K562 (cell line): ENCODE results near the gene SAT2. TPM values are rescaled to one million over a fixed set of nuclear protein-coding genes. Genes with fewer than 3 reads are reported as not detected.

Source experiments
- ATF6 ChIP-seq: sonication (generic); formaldehyde crosslinking; IDR thresholded peaks from 2 replicates; pipeline ENCODE4 v1.4.0; 2020; ENCODE audit warnings: mild to moderate bottlenecking, missing genetic modification reagents
- CHD2 ChIP-seq: IDR thresholded peaks from 2 replicates; pipeline ENCODE4 v1.6.1; 2011; ENCODE audit warnings: low read depth, low read length
- CUX1 ChIP-seq: fragments of 200-800 bp; sonication (Bioruptor generic); IDR thresholded peaks from 2 replicates; pipeline ENCODE4 v1.6.1; 2016; ENCODE audit warnings: missing genetic modification characterization, missing compliant biosample characterization
- FOXJ2 ChIP-seq: fragments of 200-800 bp; sonication (Bioruptor generic); IDR thresholded peaks from 2 replicates; pipeline ENCODE4 v1.6.1; 2016; ENCODE audit warnings: missing genetic modification characterization, missing compliant biosample characterization
- FOXK1 ChIP-seq: sonication (generic); formaldehyde crosslinking; IDR thresholded peaks from 2 replicates; pipeline ENCODE4 v1.8.0; 2022; ENCODE audit warnings: missing genetic modification reagents, mild to moderate bottlenecking, borderline replicate concordance
- HMGN3 ChIP-seq: IDR thresholded peaks from 2 replicates; pipeline ENCODE4 v1.6.1; 2011; ENCODE audit warnings: borderline replicate concordance, low read depth, mild to moderate bottlenecking, mixed read lengths, low read length; ENCODE audit not compliant: insufficient read length; ENCODE audit errors: extremely low read depth
- HSF4 ChIP-seq: fragments of 250-450 bp; sonication (Bioruptor Pico); IDR thresholded peaks from 2 replicates; pipeline ENCODE4 v2.1.2; 2022; ENCODE audit warnings: mild to moderate bottlenecking, moderate library complexity, borderline replicate concordance
- IRF1 ChIP-seq: sonication (generic); formaldehyde crosslinking; IDR thresholded peaks from 2 replicates; pipeline ENCODE4 v1.8.0; 2022; ENCODE audit warnings: missing genetic modification reagents, mild to moderate bottlenecking, borderline replicate concordance
- LCOR ChIP-seq: sonication (generic); formaldehyde crosslinking; IDR thresholded peaks from 2 replicates; pipeline ENCODE4 v1.8.0; 2022; ENCODE audit warnings: mild to moderate bottlenecking, missing genetic modification reagents
- MAFK ChIP-seq: IDR thresholded peaks from 2 replicates; pipeline ENCODE4 v1.6.1; 2011; ENCODE audit warnings: low read length, improper control_type of control experiment
- MTA1 ChIP-seq: fragments of 450-650 bp; IDR thresholded peaks from 2 replicates; pipeline ENCODE4 v1.6.1; 2017; ENCODE audit warnings: borderline replicate concordance
- POLR2AphosphoS5 ChIP-seq: IDR thresholded peaks from 2 replicates; pipeline ENCODE4 v1.6.1; 2011; ENCODE audit warnings: mild to moderate bottlenecking, low read depth, low read length, moderate library complexity; ENCODE audit not compliant: control insufficient read depth, insufficient read depth
- RBM22 ChIP-seq: fragments of 200-400 bp; formaldehyde crosslinking; IDR thresholded peaks from 2 replicates; pipeline ENCODE4 v1.6.1; 2018; ENCODE audit warnings: low read length, low read depth; ENCODE audit not compliant: poor library complexity, severe bottlenecking
- SP2 ChIP-seq: IDR thresholded peaks from 2 replicates; pipeline ENCODE4 v1.6.1; 2011; ENCODE audit warnings: mild to moderate bottlenecking, low read depth, low read length, moderate library complexity; ENCODE audit not compliant: poor library complexity, severe bottlenecking; ENCODE audit errors: extremely low read depth
- SUPT5H ChIP-seq: fragments of 450-650 bp; IDR thresholded peaks from 2 replicates; pipeline ENCODE4 v1.6.1; 2016
- TRIM28 ChIP-seq: fragments of 450-650 bp; IDR thresholded peaks from 2 replicates; pipeline ENCODE4 v1.6.1; 2017
- TSC22D4 ChIP-seq: fragments of 450-650 bp; IDR thresholded peaks from 2 replicates; pipeline ENCODE4 v1.6.1; 2016; ENCODE audit warnings: missing genetic modification characterization, missing biosample characterization, control low read depth
- ZNF324 ChIP-seq: fragments of 250-450 bp; sonication (Bioruptor Pico); IDR thresholded peaks from 2 replicates; pipeline ENCODE4 v1.4.0; 2020; ENCODE audit warnings: mild to moderate bottlenecking
- ZZZ3 ChIP-seq: fragments of 450-650 bp; IDR thresholded peaks from 2 replicates; pipeline ENCODE4 v1.6.1; 2016; ENCODE audit warnings: antibody characterized with exemption, mild to moderate bottlenecking, moderate library complexity
- polyA plus RNA-seq, 8 experiments: library from polyadenylated mRNA; depleted of rRNA in 4 of 8; stranded (reverse) in 5 of 8; unstranded in 3 of 8; fragments of >200 nt; fragmentation: Nextera tagmentation in 2 of 8; fragmentation: Illumina TruSeq in 1 of 8; extraction: Ambion mirVana in 2 of 8; extraction: Trizol in 1 of 8; gene quantifications; 2 replicates each; pipeline versions ENCODE4 v1.2.1 to v1.2.3, GENCODE V29; 2011 to 2014; ENCODE audit warnings: inconsistent platforms in 1 of 8, missing spikeins in 1 of 8
- total RNA-seq, 7 experiments: library from RNA; depleted of rRNA in 6 of 7; stranded (reverse); fragments of >200 nt in 6 of 7; fragmentation: Illumina TruSeq in 2 of 7; extraction: Trizol in 2 of 7; gene quantifications; 2 replicates each; pipeline versions ENCODE4 v1.2.1 to v1.2.3, GENCODE V29; 2011 to 2021; ENCODE audit warnings: low replicate concordance in 1 of 7

SAT2 gene
- total and polyA plus RNA-seq, 9 of the 15 experiments (the other 6 are each of a cell fraction or from before 2014, with no cell fraction given): 2.0 to 8.0 (median 5.3) TPM

GRCh38 chr17:7583253-7584109, 44.1 kb downstream of the SAT2 start, which contains the start of gene MPDU1 (continued):
- TF ChIP-seq CHD2 (no peak), ZNF324 (CRISPR knock-in tag) (no peak), TRIM28 (no peak), ZZZ3 (no peak), CUX1 (CRISPR knock-in tag) (peak; percentile 90), HMGN3 (no peak), SP2 (no peak), POLR2AphosphoS5 (peak; percentile 32; the same call in 1 of the 2 replicates), HSF4 (CRISPR knock-in tag) (no peak), MTA1 (peak; percentile 78; the same call in 1 of the 2 replicates), ATF6 (CRISPR knock-in tag) (peak; percentile 17; the same call in 1 of the 2 replicates), FOXJ2 (tag) (0 out of 2 replicates have a peak, but pooled peaks have one; percentile 57), FOXK1 (CRISPR knock-in tag) (no peak), IRF1 (no peak), LCOR (CRISPR knock-in tag) (peak; percentile 67; the same call in 1 of the 2 replicates), SUPT5H (peak; percentile 79), MAFK (no peak), RBM22 (no peak), TSC22D4 (tag) (no peak)
